Central memory CD8-positive, alpha-beta T cell (primary cell): ENCODE data around the gene CHAC1.

ENCODE experiments used
- ATAC-seq: fragments of 150-1000 bp; cut with Tn5 transposase; replicated peaks from 2 replicates; pipeline ENCODE4 v1.10.0; 2022; ENCODE audit warnings: mild to moderate bottlenecking, moderate FRiP score, moderate number of reproducible peaks; ENCODE audit not compliant: poor library complexity, severe bottlenecking; ENCODE audit errors: extremely low read depth
- DNase-seq, 2 donors: peaks; one replicate each; pipeline ENCODE4 v3.0.0; 2021; ENCODE audit warnings: low spot score in 2 of 2
- H3K27ac Mint-ChIP-seq: one replicate; pipeline ENCODE4 v1.8.0; 2022; ENCODE audit warnings: low read depth, mild to moderate bottlenecking, moderate library complexity, mixed read lengths
- H3K27me3 Mint-ChIP-seq: one replicate; pipeline ENCODE4 v1.8.0; 2022; ENCODE audit warnings: mixed read lengths
- H3K36me3 Mint-ChIP-seq: one replicate; pipeline ENCODE4 v1.8.0; 2022; ENCODE audit warnings: mild to moderate bottlenecking, moderate library complexity, mixed read lengths; ENCODE audit not compliant: insufficient read depth
- H3K4me1 Mint-ChIP-seq: one replicate; pipeline ENCODE4 v1.8.0; 2022; ENCODE audit warnings: mixed read lengths
- H3K4me3 Mint-ChIP-seq: one replicate; pipeline ENCODE4 v1.8.0; 2022; ENCODE audit warnings: mild to moderate bottlenecking, moderate library complexity, mixed read lengths
- H3K9me3 Mint-ChIP-seq: one replicate; pipeline ENCODE4 v1.8.0; 2022; ENCODE audit warnings: mixed read lengths

The CHAC1 gene

GRCh38 chr15:40978141-40978540 is 24.9 kb downstream of the CHAC1 start:
- Mint-ChIP-seq H3K36me3 (peaks cover 33% of the 10 kb centered on the region), H3K4me1 (no peaks in the 10 kb centered on the region), H3K27ac (no peak overlapping the region)

GRCh38 chr15:40978562-40978961 is 25.3 kb downstream of the CHAC1 start:
- H3K27me3 Mint-ChIP-seq: no peaks in the 10 kb centered on the region
- ATAC-seq (no peak), DNase-seq (no peak)
- no peak overlapping the region for H3K27ac Mint-ChIP-seq
- no peaks in the 10 kb centered on the region for H3K4me1 Mint-ChIP-seq
- H3K9me3 Mint-ChIP-seq: no peaks in the 10 kb centered on the region
- peaks cover 38% of the 10 kb centered on the region for H3K36me3 Mint-ChIP-seq
- H3K4me3 Mint-ChIP-seq: no peak overlapping the region

More at GRCh38 chr15:40978141-40978540, 24.9 kb downstream of the CHAC1 start:
- DNase-seq (no peak), ATAC-seq (no peak)
- H3K27me3 Mint-ChIP-seq: no peaks in the 10 kb centered on the region
- no peaks in the 10 kb centered on the region for H3K9me3 Mint-ChIP-seq
- H3K4me3 Mint-ChIP-seq: no peak overlapping the region

DNA sequence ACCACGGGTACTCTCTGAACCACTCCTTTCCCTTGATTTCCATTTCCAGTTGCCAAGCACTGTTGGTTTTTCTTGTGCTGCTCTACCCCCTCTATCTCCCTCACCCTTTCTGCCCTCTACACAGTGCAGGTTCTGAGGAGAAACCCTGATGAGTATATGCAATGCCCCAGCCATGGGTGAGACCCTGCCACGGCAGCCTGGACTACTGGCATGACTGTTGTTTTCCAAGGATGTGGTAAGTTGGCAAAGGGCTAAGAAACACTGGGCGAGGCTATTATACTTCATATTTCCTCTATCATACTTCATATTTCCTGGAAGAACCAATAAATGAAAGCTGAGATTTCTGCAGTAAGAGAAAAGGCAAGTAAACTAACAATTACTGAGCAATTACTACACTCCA is 27.9 kb downstream of the CHAC1 start:
- H3K27me3 Mint-ChIP-seq: no peaks in the 10 kb centered on the region
- no peak for ATAC-seq
- no peak overlapping the region for H3K4me3 Mint-ChIP-seq
- H3K36me3 Mint-ChIP-seq: peaks cover 53% of the 10 kb centered on the region
- H3K27ac Mint-ChIP-seq: no peak overlapping the region
- no peaks in the 10 kb centered on the region for H3K4me1 Mint-ChIP-seq
- no peaks in the 10 kb centered on the region for H3K9me3 Mint-ChIP-seq
- DNase-seq: no peak

GRCh38 chr15:40982855-40983254 is 29.6 kb downstream of the CHAC1 start:
- no peak for DNase-seq
- Mint-ChIP-seq H3K27ac (no peak overlapping the region), H3K36me3 (peaks cover 62% of the 10 kb centered on the region), H3K4me1 (no peaks in the 10 kb centered on the region), H3K9me3 (no peaks in the 10 kb centered on the region), H3K27me3 (no peaks in the 10 kb centered on the region), H3K4me3 (no peak overlapping the region)
- no peak for ATAC-seq

- peaks cover 61% of the 10 kb centered on the region for H3K36me3 Mint-ChIP-seq
These were observed 31.1 kb downstream of the CHAC1 start for GRCh38 chr15:40984406-40984805.

GRCh38 chr15:40984964-40985363 is 31.7 kb downstream of the CHAC1 start:
- Mint-ChIP-seq H3K27me3 (no peaks in the 10 kb centered on the region), H3K4me1 (no peaks in the 10 kb centered on the region), H3K27ac (no peak overlapping the region), H3K9me3 (no peaks in the 10 kb centered on the region), H3K4me3 (no peak overlapping the region), H3K36me3 (peaks cover 60% of the 10 kb centered on the region)
- no peak for DNase-seq
- ATAC-seq: no peak

More at GRCh38 chr15:40984406-40984805, 31.1 kb downstream of the CHAC1 start:
- H3K4me1 Mint-ChIP-seq: no peaks in the 10 kb centered on the region
- no peak for ATAC-seq
- no peak overlapping the region for H3K27ac Mint-ChIP-seq
- no peaks in the 10 kb centered on the region for H3K9me3 Mint-ChIP-seq
- H3K27me3 Mint-ChIP-seq: no peaks in the 10 kb centered on the region
- no peak overlapping the region for H3K4me3 Mint-ChIP-seq
- DNase-seq: no peak

DNA sequence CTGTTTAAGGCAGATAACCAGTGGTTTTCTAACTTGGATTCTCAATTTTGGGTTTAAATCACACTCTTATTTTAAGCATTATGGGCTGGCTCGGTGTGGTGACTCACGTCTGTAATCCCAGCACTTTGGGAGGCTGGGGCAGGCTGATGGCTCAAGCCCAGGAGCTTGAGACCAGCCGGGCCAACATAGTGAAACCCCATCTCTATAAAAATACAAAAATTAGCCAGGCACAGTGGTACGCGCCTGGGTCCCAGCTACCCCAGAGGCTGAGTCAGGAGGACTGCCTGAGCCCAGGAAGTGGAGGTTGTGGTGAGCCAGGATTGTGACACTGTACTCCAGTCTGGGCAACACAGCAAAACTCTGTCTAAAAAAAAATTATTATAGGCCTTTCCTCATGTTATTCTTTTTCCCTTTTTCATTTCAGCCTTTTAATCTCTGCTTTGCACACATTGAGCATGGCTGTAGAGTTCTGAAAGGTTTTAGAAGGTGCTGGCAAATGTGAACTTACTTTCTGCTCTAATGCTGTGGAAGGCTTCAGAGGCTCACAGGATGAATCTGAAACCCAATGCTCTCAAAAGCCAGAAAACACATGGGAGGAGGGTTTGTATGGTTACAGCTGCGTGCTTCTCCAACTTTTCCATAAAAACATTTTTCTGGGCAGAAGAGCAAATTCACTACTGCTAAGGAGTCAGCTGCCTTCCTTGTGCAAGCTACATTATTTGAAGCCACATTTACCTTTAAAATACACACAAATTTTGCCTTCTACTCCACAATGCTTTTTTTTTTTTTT is 32.5 kb downstream of the CHAC1 start:
- DNase-seq (no peak), ATAC-seq (no peak)
- Mint-ChIP-seq H3K27ac (no peak overlapping the region), H3K27me3 (no peaks in the 10 kb centered on the region), H3K9me3 (no peaks in the 10 kb centered on the region), H3K36me3 (peaks cover 56% of the 10 kb centered on the region), H3K4me3 (no peak overlapping the region), H3K4me1 (no peaks in the 10 kb centered on the region)

DNA sequence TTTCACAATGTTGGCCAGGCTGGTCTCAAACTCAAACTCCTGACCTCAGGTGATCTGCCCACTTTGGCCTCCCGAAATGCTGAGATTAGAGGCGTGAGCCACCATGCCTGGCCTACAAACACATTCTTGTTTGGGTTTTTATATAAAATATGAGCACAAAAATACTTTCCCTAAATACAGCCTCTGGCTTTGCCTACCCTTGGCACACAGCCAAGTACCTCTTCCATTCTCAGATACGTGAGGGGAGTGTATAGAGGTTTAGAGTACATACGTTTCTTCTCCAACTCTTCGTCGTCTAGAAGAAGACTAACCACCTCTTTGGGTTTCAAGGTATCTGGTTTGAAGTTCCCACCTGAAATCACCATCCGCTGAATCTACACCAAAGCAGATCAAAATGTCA is 33.5 kb downstream of the CHAC1 start:
- Mint-ChIP-seq H3K4me3 (no peak overlapping the region), H3K27ac (no peak overlapping the region)

DNA sequence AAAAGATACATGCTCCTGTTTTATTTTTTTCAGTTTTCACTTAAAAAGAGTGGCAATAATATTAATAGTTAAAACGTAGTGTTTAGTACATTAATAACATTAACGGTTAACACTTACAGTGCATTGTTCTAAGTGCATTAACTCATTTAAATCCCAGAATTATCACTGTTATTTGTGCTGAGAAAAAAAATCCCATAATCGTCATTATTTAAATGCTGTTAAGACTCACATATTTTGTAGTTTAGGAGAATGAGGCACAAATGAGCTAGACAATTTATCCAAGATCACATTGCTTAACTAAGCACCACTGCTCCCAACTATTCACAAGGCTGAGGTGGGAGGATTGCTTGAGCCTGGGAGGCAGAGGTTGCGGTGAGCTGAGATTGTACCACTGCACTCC is 34.9 kb downstream of the CHAC1 start:
- no peak overlapping the region for H3K27ac Mint-ChIP-seq
- DNase-seq (no peak), ATAC-seq (no peak)
- no peaks in the 10 kb centered on the region for H3K4me1 Mint-ChIP-seq
- H3K36me3 Mint-ChIP-seq: peaks cover 53% of the 10 kb centered on the region
- no peaks in the 10 kb centered on the region for H3K27me3 Mint-ChIP-seq
- H3K4me3 Mint-ChIP-seq: no peak overlapping the region
- H3K9me3 Mint-ChIP-seq: no peaks in the 10 kb centered on the region

More for the DNA sequence above, 33.5 kb downstream of the CHAC1 start:
- H3K4me1 Mint-ChIP-seq: no peaks in the 10 kb centered on the region
- H3K9me3 Mint-ChIP-seq: no peaks in the 10 kb centered on the region
- DNase-seq: no peak
- ATAC-seq: no peak
- H3K27me3 Mint-ChIP-seq: no peaks in the 10 kb centered on the region
- peaks cover 54% of the 10 kb centered on the region for H3K36me3 Mint-ChIP-seq

- Mint-ChIP-seq H3K9me3 (no peaks in the 10 kb centered on the region), H3K36me3 (peaks cover 47% of the 10 kb centered on the region), H3K27me3 (no peaks in the 10 kb centered on the region), H3K27ac (no peak overlapping the region), H3K4me1 (no peaks in the 10 kb centered on the region), H3K4me3 (no peak overlapping the region)
- ATAC-seq (no peak), DNase-seq (no peak)
These were observed 36.8 kb downstream of the CHAC1 start for GRCh38 chr15:40990080-40990479.

DNA sequence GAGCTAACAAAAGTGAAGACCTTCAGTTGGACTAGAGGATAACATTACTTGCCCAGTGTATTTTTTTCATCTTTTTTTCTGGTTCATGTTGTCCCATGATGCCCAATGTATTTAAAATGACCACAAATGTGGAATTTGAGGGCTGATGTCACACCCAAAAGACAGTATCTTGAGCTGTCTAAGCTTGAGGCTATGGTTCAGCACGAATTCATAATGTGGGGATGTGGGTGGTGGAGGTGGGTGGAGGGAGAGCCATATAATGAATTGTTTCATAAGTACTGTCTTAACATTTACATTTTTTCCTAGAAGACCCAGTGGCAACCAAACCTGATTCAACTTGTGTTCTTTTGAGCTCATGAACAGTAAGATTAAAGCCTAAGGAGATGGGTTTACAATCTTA is 37.5 kb downstream of the CHAC1 start:
- Mint-ChIP-seq H3K36me3 (peaks cover 51% of the 10 kb centered on the region), H3K4me3 (no peak overlapping the region), H3K4me1 (no peaks in the 10 kb centered on the region), H3K27me3 (no peaks in the 10 kb centered on the region), H3K27ac (no peak overlapping the region), H3K9me3 (no peaks in the 10 kb centered on the region)
- DNase-seq (no peak), ATAC-seq (no peak)

GRCh38 chr15:40991355-40991754 is 38.1 kb downstream of the CHAC1 start:
- ATAC-seq (no peak), DNase-seq (no peak)
- H3K9me3 Mint-ChIP-seq: no peaks in the 10 kb centered on the region
- no peaks in the 10 kb centered on the region for H3K27me3 Mint-ChIP-seq
- no peaks in the 10 kb centered on the region for H3K4me1 Mint-ChIP-seq
- no peak overlapping the region for H3K4me3 Mint-ChIP-seq
- H3K27ac Mint-ChIP-seq: no peak overlapping the region
- H3K36me3 Mint-ChIP-seq: peaks cover 48% of the 10 kb centered on the region

DNA sequence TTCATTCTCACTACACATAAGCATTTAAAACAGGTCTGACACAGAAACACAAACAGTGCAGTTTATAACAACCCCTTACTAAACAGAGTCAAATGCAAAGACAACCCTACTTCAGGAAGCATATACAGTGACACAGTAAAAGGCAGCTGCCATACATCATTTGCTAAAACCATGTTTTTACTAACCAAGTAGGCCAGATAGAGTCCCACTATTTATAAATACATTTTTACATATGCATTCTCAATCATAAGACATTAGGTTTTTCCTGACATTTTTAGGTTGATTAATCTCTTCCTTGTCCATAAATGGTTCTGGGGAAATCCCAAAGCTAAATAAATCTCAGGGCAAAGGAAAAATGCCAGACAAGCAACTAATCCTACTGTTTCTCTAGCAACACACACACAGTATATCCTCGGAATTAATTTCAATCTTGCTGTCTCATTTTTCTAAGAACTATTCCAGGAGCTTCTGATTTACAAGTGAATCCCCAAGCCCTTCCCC is 39.0 kb downstream of the CHAC1 start:
- Mint-ChIP-seq H3K27ac (no peak overlapping the region), H3K4me3 (no peak overlapping the region), H3K36me3 (peaks cover 47% of the 10 kb centered on the region), H3K4me1 (no peaks in the 10 kb centered on the region), H3K27me3 (no peaks in the 10 kb centered on the region), H3K9me3 (no peaks in the 10 kb centered on the region)
- DNase-seq (no peak), ATAC-seq (no peak)
